Activated CD8-positive, alpha-beta memory T cell treated with anti-CD3 and anti-CD28 coated beads, Interleukin-2, amount 10 ng/mL, durations not matched to agents 7 days and 5 days (primary cell): Measurements from ENCODE around the gene MAGEB5. TPM values are rescaled to one million over a fixed set of nuclear protein-coding genes. Genes with fewer than 3 reads are reported as not detected.
"Not testable (repeated sequence)": the region's sequence is repeated elsewhere in the genome, so short reads cannot be mapped to it uniquely, and the experiment has no call there.

ENCODE experiments used
- ATAC-seq: fragments of 150-1000 bp; cut with Tn5 transposase; one replicate; pipeline ENCODE4 v1.10.0; 2021; ENCODE audit warnings: moderate library complexity
- CTCF ChIA-PET: fragments of 350-600 bp; sonication (Branson Sonifier 250); formaldehyde crosslinking; loops from one replicate; lab custom pipeline; 2021; ENCODE audit warnings: antibody characterized with exemption; lab: Charles Lee
- DNase-seq: peaks from one replicate; pipeline ENCODE4 v3.0.0-alpha.2; 2020
- H3K27ac Mint-ChIP-seq: one replicate; pipeline ENCODE4 v1.8.0; 2021; ENCODE audit warnings: mild to moderate bottlenecking, mixed read lengths
- H3K27me3 Mint-ChIP-seq: one replicate; pipeline ENCODE4 v1.8.0; 2021; ENCODE audit warnings: mixed read lengths
- H3K36me3 Mint-ChIP-seq: one replicate; pipeline ENCODE4 v1.8.0; 2021; ENCODE audit warnings: mild to moderate bottlenecking, mixed read lengths
- H3K4me1 Mint-ChIP-seq: one replicate; pipeline ENCODE4 v1.8.0; 2021; ENCODE audit warnings: mixed read lengths
- H3K4me3 Mint-ChIP-seq: one replicate; pipeline ENCODE4 v1.8.0; 2021; ENCODE audit warnings: mild to moderate bottlenecking, moderate library complexity, mixed read lengths
- H3K9me3 Mint-ChIP-seq: one replicate; pipeline ENCODE4 v1.8.0; 2022; ENCODE audit warnings: low read depth, mixed read lengths
- total RNA-seq, 2 experiments: library from RNA; stranded (reverse); gene quantifications; one replicate each; pipeline ENCODE4 v1.2.3, GENCODE V29; 2021

MAGEB5 gene
- total RNA-seq: not detected

GRCh38 chrX:26215869-26216268 is at the start of gene MAGEB5:
MAGEB5 (plus strand) TSS chrX:26216169; CDS start chrX:26217302, 1,133 bp downstream.
- H3K27ac Mint-ChIP-seq: no peak within 1 kb of the TSS
- H3K36me3 Mint-ChIP-seq: no peaks in the 10 kb centered on the region
- no peak within 1 kb of the TSS for H3K4me3 Mint-ChIP-seq
- no peaks in the 10 kb centered on the region for H3K9me3 Mint-ChIP-seq
- DNase-seq: no peak
- CTCF ChIA-PET: no interaction called here
- no peak for ATAC-seq
- H3K4me1 Mint-ChIP-seq: no peaks in the 10 kb centered on the region
- no peaks in the 10 kb centered on the region for H3K27me3 Mint-ChIP-seq

- H3K9me3 Mint-ChIP-seq: no peaks in the 10 kb centered on the region
- H3K27ac Mint-ChIP-seq: no peak within 1 kb of the TSS
- H3K36me3 Mint-ChIP-seq: no peaks in the 10 kb centered on the region
- H3K4me1 Mint-ChIP-seq: no peaks in the 10 kb centered on the region
- no peaks in the 10 kb centered on the region for H3K27me3 Mint-ChIP-seq
- H3K4me3 Mint-ChIP-seq: no peak within 1 kb of the TSS
- no peak for ATAC-seq
- DNase-seq: no peak
- CTCF ChIA-PET: no interaction called here
Measured at GRCh38 chrX:26192204-26192603, 23.8 kb upstream of the MAGEB5 start, which contains the start of gene MAGEB6. MAGEB6 (plus strand) TSS chrX:26192440; CDS start chrX:26193847, 1,407 bp downstream.

- no peaks in the 10 kb centered on the region for H3K4me1 Mint-ChIP-seq
- H3K36me3 Mint-ChIP-seq: no peaks in the 10 kb centered on the region
- no peak overlapping the region for H3K4me3 Mint-ChIP-seq
- ATAC-seq (no peak), DNase-seq (no peak)
- H3K9me3 Mint-ChIP-seq: no peaks in the 10 kb centered on the region
- H3K27me3 Mint-ChIP-seq: no peaks in the 10 kb centered on the region
- no peak overlapping the region for H3K27ac Mint-ChIP-seq
- CTCF ChIA-PET: no interaction called here
Measured at GRCh38 chrX:26203561-26203960, 12.4 kb upstream of the MAGEB5 start.

GRCh38 chrX:26204717-26205116 is 11.3 kb upstream of the MAGEB5 start:
- DNase-seq, H3K4me1 Mint-ChIP-seq, CTCF ChIA-PET, H3K9me3 Mint-ChIP-seq, H3K36me3 Mint-ChIP-seq, ATAC-seq, H3K27me3 Mint-ChIP-seq, H3K27ac Mint-ChIP-seq, H3K4me3 Mint-ChIP-seq: not testable (repeated sequence)

GRCh38 chrX:26208012-26208411 is 8.0 kb upstream of the MAGEB5 start:
- Mint-ChIP-seq H3K4me1 (no peaks in the 10 kb centered on the region), H3K27ac (no peak overlapping the region), H3K27me3 (no peaks in the 10 kb centered on the region), H3K4me3 (no peak overlapping the region), H3K9me3 (no peaks in the 10 kb centered on the region), H3K36me3 (no peaks in the 10 kb centered on the region)
- CTCF ChIA-PET: no interaction called here
- ATAC-seq: no peak
- DNase-seq: no peak

- Mint-ChIP-seq H3K9me3 (no peaks in the 10 kb centered on the region), H3K4me1 (no peaks in the 10 kb centered on the region), H3K27ac (no peak overlapping the region), H3K27me3 (no peaks in the 10 kb centered on the region), H3K4me3 (no peak overlapping the region), H3K36me3 (no peaks in the 10 kb centered on the region)
- CTCF ChIA-PET: no interaction called here
- ATAC-seq (no peak), DNase-seq (no peak)
Measured at GRCh38 chrX:26219351-26219750, 3.4 kb downstream of the MAGEB5 start.

GRCh38 chrX:26234177-26234576 is 18.2 kb downstream of the MAGEB5 start:
- H3K4me3 Mint-ChIP-seq: no peak overlapping the region
- CTCF ChIA-PET: no interaction called here
- H3K27ac Mint-ChIP-seq: no peak overlapping the region
- ATAC-seq: no peak
- peaks cover 2% of the 10 kb centered on the region for H3K9me3 Mint-ChIP-seq
- H3K4me1 Mint-ChIP-seq: no peaks in the 10 kb centered on the region
- no peaks in the 10 kb centered on the region for H3K27me3 Mint-ChIP-seq
- no peak for DNase-seq
- H3K36me3 Mint-ChIP-seq: no peaks in the 10 kb centered on the region

- ATAC-seq: no peak
- Mint-ChIP-seq H3K27me3 (no peaks in the 10 kb centered on the region), H3K9me3 (no peaks in the 10 kb centered on the region), H3K4me1 (no peaks in the 10 kb centered on the region), H3K4me3 (no peak overlapping the region), H3K36me3 (no peaks in the 10 kb centered on the region), H3K27ac (no peak overlapping the region)
- CTCF ChIA-PET: no interaction called here
- DNase-seq: no peak
Measured at GRCh38 chrX:26253526-26253925, 37.6 kb downstream of the MAGEB5 start.

- no peaks in the 10 kb centered on the region for H3K4me1 Mint-ChIP-seq
- H3K4me3 Mint-ChIP-seq: no peak overlapping the region
- H3K27me3 Mint-ChIP-seq: no peaks in the 10 kb centered on the region
- DNase-seq: no peak
- H3K36me3 Mint-ChIP-seq: no peaks in the 10 kb centered on the region
- H3K27ac Mint-ChIP-seq: no peak overlapping the region
- CTCF ChIA-PET: no interaction called here
- no peak for ATAC-seq
- H3K9me3 Mint-ChIP-seq: no peaks in the 10 kb centered on the region
Measured at GRCh38 chrX:26254436-26254835, 38.5 kb downstream of the MAGEB5 start.

- no peaks in the 10 kb centered on the region for H3K9me3 Mint-ChIP-seq
- no peaks in the 10 kb centered on the region for H3K36me3 Mint-ChIP-seq
- H3K27me3 Mint-ChIP-seq: no peaks in the 10 kb centered on the region
- no peak overlapping the region for H3K27ac Mint-ChIP-seq
- no peak for DNase-seq
- H3K4me3 Mint-ChIP-seq: no peak overlapping the region
- CTCF ChIA-PET: no interaction called here
- no peaks in the 10 kb centered on the region for H3K4me1 Mint-ChIP-seq
- no peak for ATAC-seq
Measured at GRCh38 chrX:26262121-26262523, 46.2 kb downstream of the MAGEB5 start.

Other genes starting within 250 kb of the MAGEB5 start
- not detected for gene MAGEB18, start 77.8 kb upstream of the MAGEB5 start, total RNA-seq
- gene MAGEB6B, start 55.6 kb upstream of the MAGEB5 start, total RNA-seq: not detected
- gene MAGEB6, start 23.7 kb upstream of the MAGEB5 start, total RNA-seq: not detected